ENCODE data around the gene CASP9.

- TF ChIP-seq CTCF (IDR thresholded peaks at IDR 0.05; ENCODE audit: insufficient read depth, low read depth, low read length) (no peak), EZH2 (IDR thresholded peaks at IDR 0.05; ENCODE audit: insufficient read depth, low read length) (no peak)
These were observed 35.3 kb upstream of the CASP9 start for GRCh38 chr1:15559189-15559810.
